ENCODE results near the gene NUCB1.

- TF ChIP-seq POLR2AphosphoS5 (IDR thresholded peaks at IDR 0.05) (no peak), CTCF (IDR thresholded peaks at IDR 0.05) (no peak)
These were observed 46.5 kb downstream of the NUCB1 start for GRCh38 chr19:48946463-48947257.

Measured in stomach (tissue), 4 donors.